PFSK-1 (cell line): ENCODE measurements around the gene NEDD9.

Experiments used
- FOXP2 ChIP-seq: optimal IDR thresholded peaks from 2 replicates; pipeline ENCODE3; 2011; ENCODE audit warnings: borderline replicate concordance, control low read depth, inconsistent platforms; ENCODE audit not compliant: insufficient read depth; ENCODE audit errors: extremely low read length, extremely low read depth
- POLR2AphosphoS5 ChIP-seq: IDR thresholded peaks from 2 replicates; pipeline ENCODE4 v1.6.1; 2012; ENCODE audit warnings: low read depth, mild to moderate bottlenecking, control low read depth, low read length, moderate library complexity
- SIN3A ChIP-seq: IDR thresholded peaks from 2 replicates; pipeline ENCODE4 v1.6.1; 2012; ENCODE audit warnings: mild to moderate bottlenecking, low read length, moderate library complexity, borderline replicate concordance; ENCODE audit not compliant: insufficient read depth
- TAF1 ChIP-seq: IDR thresholded peaks from 2 replicates; pipeline ENCODE4 v1.6.1; 2012; ENCODE audit warnings: low read length, control low read depth, borderline replicate concordance; ENCODE audit not compliant: insufficient read depth
- TF ChIP-seq, protein P1 (sequence below), 2 experiments: IDR thresholded peaks; 2 replicates each; pipeline versions ENCODE4 v1.6.1 to v1.8.0; 2011 to 2012; ENCODE audit warnings: low read depth in 2 of 2, low read length in 2 of 2, control low read depth in 1 of 2, inconsistent platforms in 1 of 2, mild to moderate bottlenecking in 1 of 2, moderate library complexity in 1 of 2; ENCODE audit not compliant: insufficient read depth in 1 of 2

DNA sequence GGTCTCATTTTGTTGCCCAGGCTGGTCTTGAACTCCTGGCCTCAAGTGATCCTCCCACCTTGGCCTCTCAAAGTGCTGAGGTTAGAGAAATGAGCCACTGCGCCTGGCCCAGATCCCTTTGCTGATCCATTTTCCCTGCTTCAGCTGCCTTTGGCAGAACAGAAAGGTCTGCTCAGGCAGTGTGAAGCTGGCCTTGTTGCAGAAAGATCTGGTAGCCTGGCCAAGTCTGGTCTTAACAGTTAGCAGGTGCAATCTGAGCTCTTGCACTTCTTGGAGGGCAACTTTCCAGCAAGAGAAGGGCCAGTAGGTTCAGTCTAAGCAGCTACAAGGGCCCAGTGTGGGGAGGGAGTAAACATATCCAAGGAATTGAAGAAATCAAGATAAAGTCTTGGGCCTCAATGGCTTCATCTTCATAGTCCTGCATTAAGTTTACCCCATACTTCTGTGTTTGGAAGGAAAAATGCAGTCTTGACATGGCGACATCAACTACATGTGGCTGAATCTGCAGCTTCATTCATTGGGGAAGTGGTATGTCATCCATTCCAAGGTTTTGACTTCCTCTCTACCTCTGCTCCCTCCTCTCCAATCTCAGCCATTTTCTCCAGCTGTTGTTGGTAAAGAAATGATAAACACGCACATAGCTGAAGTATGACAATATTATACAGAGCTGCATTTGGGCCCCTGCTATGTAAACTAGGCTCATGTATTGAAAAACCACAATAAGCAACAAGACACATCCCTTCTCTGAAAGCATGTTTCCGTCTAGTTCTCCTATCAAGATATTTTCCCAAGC lies 39.0 kb upstream of the NEDD9 start:
- TF ChIP-seq SIN3A (no peak), TAF1 (no peak), FOXP2 (no peak), POLR2AphosphoS5 (no peak)
- TF ChIP-seq, protein P1, sequence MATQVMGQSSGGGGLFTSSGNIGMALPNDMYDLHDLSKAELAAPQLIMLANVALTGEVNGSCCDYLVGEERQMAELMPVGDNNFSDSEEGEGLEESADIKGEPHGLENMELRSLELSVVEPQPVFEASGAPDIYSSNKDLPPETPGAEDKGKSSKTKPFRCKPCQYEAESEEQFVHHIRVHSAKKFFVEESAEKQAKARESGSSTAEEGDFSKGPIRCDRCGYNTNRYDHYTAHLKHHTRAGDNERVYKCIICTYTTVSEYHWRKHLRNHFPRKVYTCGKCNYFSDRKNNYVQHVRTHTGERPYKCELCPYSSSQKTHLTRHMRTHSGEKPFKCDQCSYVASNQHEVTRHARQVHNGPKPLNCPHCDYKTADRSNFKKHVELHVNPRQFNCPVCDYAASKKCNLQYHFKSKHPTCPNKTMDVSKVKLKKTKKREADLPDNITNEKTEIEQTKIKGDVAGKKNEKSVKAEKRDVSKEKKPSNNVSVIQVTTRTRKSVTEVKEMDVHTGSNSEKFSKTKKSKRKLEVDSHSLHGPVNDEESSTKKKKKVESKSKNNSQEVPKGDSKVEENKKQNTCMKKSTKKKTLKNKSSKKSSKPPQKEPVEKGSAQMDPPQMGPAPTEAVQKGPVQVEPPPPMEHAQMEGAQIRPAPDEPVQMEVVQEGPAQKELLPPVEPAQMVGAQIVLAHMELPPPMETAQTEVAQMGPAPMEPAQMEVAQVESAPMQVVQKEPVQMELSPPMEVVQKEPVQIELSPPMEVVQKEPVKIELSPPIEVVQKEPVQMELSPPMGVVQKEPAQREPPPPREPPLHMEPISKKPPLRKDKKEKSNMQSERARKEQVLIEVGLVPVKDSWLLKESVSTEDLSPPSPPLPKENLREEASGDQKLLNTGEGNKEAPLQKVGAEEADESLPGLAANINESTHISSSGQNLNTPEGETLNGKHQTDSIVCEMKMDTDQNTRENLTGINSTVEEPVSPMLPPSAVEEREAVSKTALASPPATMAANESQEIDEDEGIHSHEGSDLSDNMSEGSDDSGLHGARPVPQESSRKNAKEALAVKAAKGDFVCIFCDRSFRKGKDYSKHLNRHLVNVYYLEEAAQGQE (IDR thresholded peaks at IDR 0.05; ENCODE audit: insufficient read depth in 1 of 2, low read depth in 2 of 2, low read length in 2 of 2) = no peak
